ENCODE data around the gene CLN6.

GRCh38 chr15:68192117-68192516, 37.4 kb downstream of the CLN6 start:
- TF ChIP-seq POU2F2 (IDR thresholded peaks at IDR 0.05; ENCODE audit: low read depth, low read length) (no peak), SPI1 (IDR thresholded peaks at IDR 0.05; ENCODE audit: low read depth, low read length) (no peak), TAF1 (IDR thresholded peaks at IDR 0.05; ENCODE audit: low read depth, low read length) (no peak), POLR2A (IDR thresholded peaks at IDR 0.05; ENCODE audit: low read depth, low read length) (no peak), PAX5 (IDR thresholded peaks at IDR 0.05; ENCODE audit: insufficient read depth, low read length, severe bottlenecking) (no peak), POLR2AphosphoS5 (IDR thresholded peaks at IDR 0.05; ENCODE audit: low read depth, low read length) (no peak)
